Skeletal muscle cell (primary cell): ENCODE data around the gene MFAP3.
"Not testable (repeated sequence)": the region's sequence is repeated elsewhere in the genome, so short reads cannot be mapped to it uniquely, and the experiment has no call there.

Experiments
- DNase-seq: peaks from one replicate; pipeline ENCODE4 v3.0.0-alpha.2; 2010; ENCODE audit warnings: low read depth
- H3K4me3 ChIP-seq: 2 replicates; pipeline ENCODE4 v1.5.1; 2011; ENCODE audit warnings: low read depth, mild to moderate bottlenecking, control low read depth, low read length, moderate library complexity

MFAP3 gene

DNA sequence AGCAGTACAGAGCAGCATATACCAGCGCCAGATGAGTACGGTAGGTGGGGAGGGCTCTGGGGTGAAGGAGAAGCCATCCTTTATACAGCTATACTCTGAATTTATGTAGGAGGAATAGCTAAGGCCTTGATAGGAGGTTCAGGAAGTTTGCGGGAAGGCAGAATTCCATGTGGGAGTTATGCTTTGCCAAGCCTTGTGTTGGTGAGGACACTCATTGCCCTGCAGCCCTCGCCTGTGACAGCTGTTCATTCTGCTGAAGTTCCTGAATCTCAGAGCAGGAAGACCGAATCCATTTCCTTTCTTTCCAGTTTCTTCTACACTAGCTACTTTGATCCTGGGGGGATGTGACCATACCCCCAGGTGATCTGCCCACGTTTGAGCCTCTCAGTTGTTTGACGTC, 7.7 kb downstream of the MFAP3 start:
- no peak for DNase-seq
- H3K4me3 ChIP-seq, result no peak overlapping the region

GRCh38 chr5:154047324-154047723, 8.6 kb downstream of the MFAP3 start:
- H3K4me3 ChIP-seq, result no peak overlapping the region
- no peak for DNase-seq

GRCh38 chr5:154049636-154050035, 10.9 kb downstream of the MFAP3 start:
- H3K4me3 ChIP-seq, result no peak overlapping the region
- DNase-seq, result no peak

DNA sequence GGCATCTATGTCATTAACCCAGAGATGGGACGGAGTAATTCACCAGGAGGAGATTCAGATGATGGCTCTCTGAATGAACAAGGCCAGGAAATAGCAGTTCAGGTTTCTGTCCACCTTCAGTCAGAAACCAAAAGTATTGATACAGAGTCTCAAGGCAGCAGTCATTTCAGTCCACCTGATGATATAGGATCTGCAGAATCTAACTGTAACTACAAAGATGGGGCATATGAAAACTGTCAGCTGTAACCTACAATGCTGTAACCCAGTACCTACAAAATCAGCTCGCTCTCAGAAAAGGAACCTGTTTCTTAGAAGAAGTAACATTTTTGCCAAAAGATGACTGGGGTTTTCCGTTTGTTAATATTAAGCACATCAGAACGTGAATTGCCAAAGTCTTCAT, 14.7 kb downstream of the MFAP3 start:
- DNase-seq, result no peak
- H3K4me3 ChIP-seq, result no peak overlapping the region

DNA sequence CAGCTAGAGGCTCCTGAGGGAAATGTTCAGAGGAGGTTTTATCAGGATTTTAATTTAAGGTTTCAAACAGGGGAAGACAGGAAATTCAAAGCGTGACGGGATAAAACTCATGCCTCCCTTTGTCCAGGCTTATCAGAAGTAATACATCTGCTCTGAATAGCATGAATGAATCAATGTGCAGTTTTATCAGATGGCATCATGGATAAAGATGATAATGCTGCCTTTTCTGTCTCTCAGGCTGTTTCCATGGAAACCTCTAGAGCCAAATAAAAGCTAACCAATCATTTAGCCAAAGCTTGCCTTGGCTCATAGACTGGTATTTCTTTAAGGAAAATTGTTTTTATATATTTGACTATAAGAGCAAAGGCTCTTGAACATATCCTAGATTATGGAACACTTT, 16.4 kb downstream of the MFAP3 start:
- no peak overlapping the region for H3K4me3 ChIP-seq
- no peak for DNase-seq

DNA sequence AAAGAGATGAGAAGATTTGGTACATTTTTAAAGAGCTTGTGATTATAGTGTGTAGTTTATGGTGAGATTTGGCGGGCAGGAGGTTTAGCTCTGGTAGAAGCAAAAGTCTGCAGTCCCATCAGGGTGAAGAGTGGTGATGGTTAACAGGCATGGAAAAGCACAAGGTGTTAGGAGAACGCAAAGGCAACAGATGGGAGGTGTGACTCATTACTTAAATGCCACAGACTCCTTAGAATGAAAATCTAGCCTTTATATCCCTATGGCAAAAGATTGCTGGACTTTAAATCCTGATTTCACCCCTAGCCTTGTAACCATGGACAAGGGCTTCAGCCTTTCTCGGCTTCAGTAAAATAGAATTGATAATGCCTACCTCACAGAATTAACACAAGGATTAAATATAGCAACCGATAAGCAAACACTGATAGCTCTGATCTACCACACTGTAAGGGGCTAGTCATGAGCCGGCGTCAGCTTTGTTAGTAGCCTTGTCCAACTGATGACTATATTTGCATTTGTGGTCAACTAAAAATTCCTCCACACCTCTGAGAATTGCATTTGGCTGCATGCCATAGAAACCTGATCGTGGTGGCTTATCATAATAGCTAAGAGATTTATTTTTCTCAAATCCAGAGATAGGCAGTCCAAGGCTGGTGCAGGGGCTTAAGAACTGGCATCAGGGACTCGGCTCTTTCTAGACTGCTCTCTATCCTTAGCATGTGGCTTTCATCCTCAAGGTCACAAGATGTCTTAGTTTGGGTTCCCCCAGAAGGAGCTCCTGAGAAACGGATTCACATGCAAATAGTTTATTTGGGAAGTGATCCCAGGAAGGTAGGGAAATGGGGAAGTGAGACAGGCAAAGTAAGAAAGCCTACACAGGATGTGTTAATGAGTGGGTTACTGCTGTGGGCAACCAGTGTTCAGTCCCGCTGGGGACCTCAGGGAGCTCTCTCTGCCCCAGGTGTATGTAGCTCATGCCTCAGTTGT, 19.6 kb downstream of the MFAP3 start:
- no peak for DNase-seq
- H3K4me3 ChIP-seq, result no peak overlapping the region

GRCh38 chr5:154059039-154059430, 20.3 kb downstream of the MFAP3 start:
- no peak overlapping the region for H3K4me3 ChIP-seq
- no peak for DNase-seq

- no peak for DNase-seq
- H3K4me3 ChIP-seq, result no peak overlapping the region
Measured at GRCh38 chr5:154059583-154059982, 20.8 kb downstream of the MFAP3 start.

- no peak for DNase-seq
Measured at GRCh38 chr5:154060606-154061005, 21.8 kb downstream of the MFAP3 start.

DNA sequence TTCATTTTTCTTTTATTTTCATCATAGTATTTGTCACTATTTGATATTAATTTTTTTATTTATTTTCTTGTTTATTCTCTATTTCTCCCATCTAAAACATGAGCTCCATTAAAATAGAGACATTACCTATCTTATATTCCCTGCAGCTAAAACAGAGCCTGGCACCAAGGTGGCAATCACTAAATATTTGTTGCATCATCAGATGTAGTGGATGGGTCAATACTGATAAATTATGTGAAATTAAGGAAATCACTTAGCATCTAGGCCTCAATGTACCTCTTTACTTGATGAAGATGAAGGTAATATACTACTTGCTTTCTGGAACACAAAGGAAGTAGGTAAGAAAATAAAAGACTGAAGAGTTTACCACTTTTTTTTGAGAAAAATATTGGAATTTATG, 24.6 kb downstream of the MFAP3 start:
- DNase-seq, result no peak
- no peak overlapping the region for H3K4me3 ChIP-seq

More at GRCh38 chr5:154060606-154061005, 21.8 kb downstream of the MFAP3 start:
- no peak overlapping the region for H3K4me3 ChIP-seq

DNA sequence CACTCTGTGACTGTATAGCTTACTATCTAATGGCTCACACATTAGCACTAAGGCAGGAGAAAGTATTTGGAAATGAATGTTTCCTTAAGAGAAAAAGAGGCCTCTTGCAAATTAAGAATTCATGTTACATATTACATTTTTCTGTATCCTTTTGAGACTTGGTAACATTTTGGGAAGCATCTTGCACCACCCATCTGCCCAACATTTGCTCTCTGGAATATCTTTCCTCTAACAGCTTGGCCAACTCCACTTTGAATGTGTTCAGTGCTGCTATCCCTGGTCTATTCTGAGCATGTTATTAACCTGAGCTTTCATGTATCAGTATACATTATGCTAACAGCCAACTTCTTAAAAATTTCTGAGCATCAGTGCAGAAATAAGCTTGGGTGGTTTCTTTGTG, 27.2 kb downstream of the MFAP3 start:
- DNase-seq, result no peak
- no peak overlapping the region for H3K4me3 ChIP-seq

GRCh38 chr5:154069854-154070253, 31.1 kb downstream of the MFAP3 start:
- not testable (repeated sequence) for DNase-seq, H3K4me3 ChIP-seq

GRCh38 chr5:154071799-154072413, 33.1 kb downstream of the MFAP3 start:
- H3K4me3 ChIP-seq, result no peak overlapping the region
- DNase-seq, result no peak

GRCh38 chr5:154072414-154073171, 33.8 kb downstream of the MFAP3 start:
- H3K4me3 ChIP-seq, result no peak overlapping the region

GRCh38 chr5:154076240-154076922, 37.6 kb downstream of the MFAP3 start:
- no peak for DNase-seq

More at GRCh38 chr5:154072414-154073171, 33.8 kb downstream of the MFAP3 start:
- DNase-seq, result peak; percentile 25

DNA sequence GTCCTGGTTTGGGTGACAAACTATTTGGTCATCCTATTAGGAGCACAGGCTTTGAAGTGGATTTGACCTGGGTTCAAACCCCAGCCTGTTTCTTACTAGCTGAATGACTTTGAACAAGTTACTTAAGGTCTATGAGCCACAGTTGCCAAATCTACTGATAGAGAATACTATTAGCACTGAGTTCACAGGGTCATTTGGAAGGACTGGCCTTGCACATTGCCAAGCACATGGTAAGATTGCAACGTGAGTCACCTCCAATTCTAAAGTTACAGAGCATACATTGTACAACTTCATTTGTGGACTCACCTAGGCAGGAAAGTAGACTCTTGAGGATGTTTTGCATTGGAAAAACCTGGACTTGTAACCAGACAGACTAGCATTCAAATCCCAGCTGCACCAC, 38.9 kb downstream of the MFAP3 start:
- DNase-seq, result peak; percentile 20
- no peak overlapping the region for H3K4me3 ChIP-seq

More at GRCh38 chr5:154076240-154076922, 37.6 kb downstream of the MFAP3 start:
- no peak overlapping the region for H3K4me3 ChIP-seq

DNA sequence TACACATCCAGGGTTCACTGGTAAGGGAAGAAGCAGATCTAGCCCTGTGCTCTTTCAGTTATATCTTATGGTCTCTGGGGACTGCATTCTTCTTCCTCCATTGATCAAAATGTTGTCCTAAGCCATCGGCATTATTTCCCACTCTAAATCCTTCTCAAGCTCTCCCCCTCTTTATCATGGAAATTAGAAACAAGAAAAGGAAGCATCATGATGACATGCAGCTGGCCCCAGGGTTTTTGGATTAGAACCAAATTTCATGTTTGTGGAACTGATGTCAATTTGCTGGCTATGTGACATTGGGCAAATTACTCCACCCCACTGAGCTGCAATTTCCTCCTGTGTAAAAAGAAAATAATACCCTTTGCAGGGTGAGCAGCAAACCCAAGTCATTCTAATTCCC, 39.5 kb downstream of the MFAP3 start:
- DNase-seq, result no peak

GRCh38 chr5:154081246-154081645, 42.5 kb downstream of the MFAP3 start:
- DNase-seq, result no peak
- H3K4me3 ChIP-seq, result no peak overlapping the region

More for the DNA sequence above, 39.5 kb downstream of the MFAP3 start:
- no peak overlapping the region for H3K4me3 ChIP-seq

DNA sequence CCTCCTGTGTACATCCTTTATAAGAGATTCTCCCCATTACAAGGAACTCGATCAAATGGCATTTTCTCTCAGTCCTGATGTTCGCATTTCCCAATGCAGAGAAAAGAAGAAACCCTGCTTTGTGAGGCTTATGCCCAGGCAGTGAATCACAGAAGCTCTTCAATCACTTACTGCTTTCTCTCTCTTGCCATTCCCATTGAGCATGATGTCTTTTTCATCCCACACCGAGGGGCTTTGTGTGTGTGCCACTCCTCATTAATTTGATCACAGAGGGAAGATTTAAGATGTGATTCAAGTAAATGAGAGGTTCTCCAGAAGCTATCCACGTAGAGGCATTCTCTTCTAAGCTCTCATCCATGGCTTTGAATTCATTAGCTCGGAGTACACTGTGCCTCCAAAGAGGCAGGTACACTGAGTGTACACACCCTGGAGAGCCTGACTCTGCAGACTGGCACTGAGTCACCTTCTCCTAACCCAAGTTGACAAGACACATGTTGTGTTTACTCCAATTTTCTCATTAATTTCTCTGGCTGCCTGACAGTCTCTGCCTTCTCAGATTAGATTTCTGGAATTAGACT, 45.4 kb downstream of the MFAP3 start:
- DNase-seq, result no peak
- H3K4me3 ChIP-seq, result no peak overlapping the region
